COLO668 (cell line): ENCODE measurements around the gene SLCO2A1.
A peak's percentile ranks its signal among the peaks of the same experiment; 100 is the strongest.

Experiments
- DNase-seq: peaks from one replicate; lab custom pipeline; 2025; ENCODE audit not compliant: unreplicated experiment; lab: John Stamatoyannopoulos, UW

SLCO2A1 gene

GRCh38 chr3:133935843-133936769 lies 93.6 kb downstream of the SLCO2A1 start:
- DNase-seq = no peak

GRCh38 chr3:133934996-133935842 lies 94.5 kb downstream of the SLCO2A1 start:
- no peak for DNase-seq

GRCh38 chr3:133934073-133934970 lies 95.4 kb downstream of the SLCO2A1 start:
- DNase-seq = no peak

- no peak for DNase-seq
Measured at GRCh38 chr3:133933097-133934024, 96.4 kb downstream of the SLCO2A1 start.

- no peak for DNase-seq
Measured at GRCh38 chr3:133932009-133932408, 97.7 kb downstream of the SLCO2A1 start.

- no peak for DNase-seq
Measured at GRCh38 chr3:133931084-133931483, 98.6 kb downstream of the SLCO2A1 start.

- peak; percentile 2 for DNase-seq
Measured at GRCh38 chr3:133930341-133930933, 99.3 kb downstream of the SLCO2A1 start.

GRCh38 chr3:133928903-133929607 lies 100.7 kb downstream of the SLCO2A1 start:
- DNase-seq = no peak

GRCh38 chr3:133928136-133928893 lies 101.4 kb downstream of the SLCO2A1 start:
- DNase-seq = no peak

GRCh38 chr3:133927540-133928066 lies 102.1 kb downstream of the SLCO2A1 start:
- no peak for DNase-seq

- no peak for DNase-seq
Measured at GRCh38 chr3:133926736-133927539, 102.8 kb downstream of the SLCO2A1 start.

- no peak for DNase-seq
Measured at GRCh38 chr3:133925960-133926735, 103.6 kb downstream of the SLCO2A1 start.

- DNase-seq = no peak
Measured at GRCh38 chr3:133924041-133924440, 105.7 kb downstream of the SLCO2A1 start.

- DNase-seq = no peak
Measured at GRCh38 chr3:133921592-133921991, 108.1 kb downstream of the SLCO2A1 start.

GRCh38 chr3:133917144-133917543 lies 112.6 kb downstream of the SLCO2A1 start:
- DNase-seq = no peak
